ENCODE results near the gene NTRK3.

NTRK3 gene

GRCh38 chr15:88202231-88202630 is 54.3 kb downstream of the NTRK3 start:
- Histone ChIP-seq H3K4me3 (ENCODE audit: low read depth, low read length) (no peak overlapping the region), H3K27me3 (ENCODE audit: control insufficient read depth, insufficient read depth, low read length) (no peaks in the 10 kb centered on the region), H3K4me1 (ENCODE audit: control insufficient read depth, insufficient read depth, low read length) (no peaks in the 10 kb centered on the region), H3K27ac (ENCODE audit: low read depth, low read length) (no peak overlapping the region), H3K9me3 (ENCODE audit: control insufficient read depth, insufficient read depth, low read length) (no peaks in the 10 kb centered on the region), H3K36me3 (ENCODE audit: control insufficient read depth, insufficient read depth, low read length) (no peaks in the 10 kb centered on the region), H3K9ac (ENCODE audit: low read depth, low read length) (no peak overlapping the region)

- Histone ChIP-seq H3K9ac (ENCODE audit: low read depth, low read length) (no peak overlapping the region), H3K27me3 (ENCODE audit: control insufficient read depth, insufficient read depth, low read length) (no peaks in the 10 kb centered on the region), H3K4me3 (ENCODE audit: low read depth, low read length) (no peak overlapping the region), H3K36me3 (ENCODE audit: control insufficient read depth, insufficient read depth, low read length) (no peaks in the 10 kb centered on the region), H3K9me3 (ENCODE audit: control insufficient read depth, insufficient read depth, low read length) (no peaks in the 10 kb centered on the region), H3K27ac (ENCODE audit: low read depth, low read length) (no peak overlapping the region), H3K4me1 (ENCODE audit: control insufficient read depth, insufficient read depth, low read length) (no peaks in the 10 kb centered on the region)
These were observed 55.3 kb downstream of the NTRK3 start for GRCh38 chr15:88201207-88201606.

DNA sequence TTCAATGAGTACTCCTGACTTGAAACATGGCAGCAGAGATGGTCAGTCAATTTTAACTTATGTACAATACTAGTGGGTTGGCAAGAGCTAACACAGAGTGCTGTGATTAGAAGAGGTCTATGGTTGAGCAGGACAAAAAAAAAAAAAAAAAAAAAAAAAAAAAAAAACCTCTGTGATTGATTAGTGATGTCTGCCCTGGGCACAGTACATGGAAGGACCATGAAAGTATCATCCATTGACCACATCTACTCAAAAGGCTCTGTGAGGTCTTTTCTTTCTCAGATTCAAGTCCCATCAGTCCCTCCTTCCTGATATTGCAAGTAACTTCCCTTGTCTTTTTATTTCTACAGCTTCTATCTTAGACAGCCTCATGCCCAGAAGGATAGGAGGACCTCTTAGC is 59.6 kb downstream of the NTRK3 start:
- Histone ChIP-seq H3K4me3 (ENCODE audit: low read depth, low read length) (no peak overlapping the region), H3K9ac (ENCODE audit: low read depth, low read length) (no peak overlapping the region), H3K27ac (ENCODE audit: low read depth, low read length) (no peak overlapping the region), H3K27me3 (ENCODE audit: control insufficient read depth, insufficient read depth, low read length) (no peaks in the 10 kb centered on the region), H3K36me3 (ENCODE audit: control insufficient read depth, insufficient read depth, low read length) (no peaks in the 10 kb centered on the region), H3K4me1 (ENCODE audit: control insufficient read depth, insufficient read depth, low read length) (no peaks in the 10 kb centered on the region), H3K9me3 (ENCODE audit: control insufficient read depth, insufficient read depth, low read length) (no peaks in the 10 kb centered on the region)

GRCh38 chr15:88194162-88194561 is 62.4 kb downstream of the NTRK3 start:
- H3K4me1 ChIP-seq (ENCODE audit: control insufficient read depth, insufficient read depth, low read length) = no peaks in the 10 kb centered on the region
- H3K27me3 ChIP-seq (ENCODE audit: control insufficient read depth, insufficient read depth, low read length) = no peaks in the 10 kb centered on the region
- H3K9me3 ChIP-seq (ENCODE audit: control insufficient read depth, insufficient read depth, low read length) = no peaks in the 10 kb centered on the region
- H3K36me3 ChIP-seq (ENCODE audit: control insufficient read depth, insufficient read depth, low read length) = no peaks in the 10 kb centered on the region
- H3K9ac ChIP-seq (ENCODE audit: low read depth, low read length) = no peak overlapping the region
- no peak overlapping the region for H3K27ac ChIP-seq (ENCODE audit: low read depth, low read length)
- no peak overlapping the region for H3K4me3 ChIP-seq (ENCODE audit: low read depth, low read length)

GRCh38 chr15:88193415-88193814 is 63.1 kb downstream of the NTRK3 start:
- Histone ChIP-seq H3K4me3 (ENCODE audit: low read depth, low read length) (no peak overlapping the region), H3K27ac (ENCODE audit: low read depth, low read length) (no peak overlapping the region), H3K36me3 (ENCODE audit: control insufficient read depth, insufficient read depth, low read length) (no peaks in the 10 kb centered on the region), H3K9me3 (ENCODE audit: control insufficient read depth, insufficient read depth, low read length) (no peaks in the 10 kb centered on the region), H3K4me1 (ENCODE audit: control insufficient read depth, insufficient read depth, low read length) (no peaks in the 10 kb centered on the region), H3K9ac (ENCODE audit: low read depth, low read length) (no peak overlapping the region), H3K27me3 (ENCODE audit: control insufficient read depth, insufficient read depth, low read length) (no peaks in the 10 kb centered on the region)

- Histone ChIP-seq H3K4me1 (ENCODE audit: control insufficient read depth, insufficient read depth, low read length) (no peaks in the 10 kb centered on the region), H3K9me3 (ENCODE audit: control insufficient read depth, insufficient read depth, low read length) (no peaks in the 10 kb centered on the region), H3K27ac (ENCODE audit: low read depth, low read length) (no peak overlapping the region), H3K4me3 (ENCODE audit: low read depth, low read length) (no peak overlapping the region), H3K27me3 (ENCODE audit: control insufficient read depth, insufficient read depth, low read length) (no peaks in the 10 kb centered on the region), H3K9ac (ENCODE audit: low read depth, low read length) (no peak overlapping the region), H3K36me3 (ENCODE audit: control insufficient read depth, insufficient read depth, low read length) (no peaks in the 10 kb centered on the region)
These were observed 64.8 kb downstream of the NTRK3 start for GRCh38 chr15:88191812-88192165.

DNA sequence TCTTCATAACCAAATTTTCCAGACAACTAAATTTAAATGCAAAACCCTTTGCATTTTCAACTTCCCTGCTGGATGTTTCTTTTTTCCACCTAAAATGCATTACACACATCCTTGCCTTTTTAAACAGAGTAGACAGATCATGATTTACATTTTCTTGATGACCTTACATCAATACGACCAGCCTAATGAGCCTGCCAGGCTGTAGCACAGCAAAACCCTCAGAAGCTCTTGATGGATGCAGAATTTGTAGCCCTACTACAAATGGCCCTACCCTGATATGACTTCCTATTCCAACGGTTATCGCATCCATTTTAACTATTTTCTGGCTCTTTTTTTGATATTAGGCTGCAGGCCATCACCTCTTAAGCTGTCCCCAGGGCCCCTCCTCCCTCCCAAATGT is 66.3 kb downstream of the NTRK3 start:
- no peaks in the 10 kb centered on the region for H3K4me1 ChIP-seq (ENCODE audit: control insufficient read depth, insufficient read depth, low read length)

GRCh38 chr15:88188300-88188699 is 68.2 kb downstream of the NTRK3 start:
- H3K4me1 ChIP-seq (ENCODE audit: control insufficient read depth, insufficient read depth, low read length) = no peaks in the 10 kb centered on the region
- H3K9me3 ChIP-seq (ENCODE audit: control insufficient read depth, insufficient read depth, low read length) = no peaks in the 10 kb centered on the region
- no peaks in the 10 kb centered on the region for H3K27me3 ChIP-seq (ENCODE audit: control insufficient read depth, insufficient read depth, low read length)

More for the DNA sequence above, 66.3 kb downstream of the NTRK3 start:
- Histone ChIP-seq H3K27ac (ENCODE audit: low read depth, low read length) (no peak overlapping the region), H3K4me3 (ENCODE audit: low read depth, low read length) (no peak overlapping the region), H3K27me3 (ENCODE audit: control insufficient read depth, insufficient read depth, low read length) (no peaks in the 10 kb centered on the region), H3K36me3 (ENCODE audit: control insufficient read depth, insufficient read depth, low read length) (no peaks in the 10 kb centered on the region), H3K9ac (ENCODE audit: low read depth, low read length) (no peak overlapping the region), H3K9me3 (ENCODE audit: control insufficient read depth, insufficient read depth, low read length) (no peaks in the 10 kb centered on the region)

GRCh38 chr15:88187195-88187594 is 69.3 kb downstream of the NTRK3 start:
- Histone ChIP-seq H3K9ac (ENCODE audit: low read depth, low read length) (no peak overlapping the region), H3K4me3 (ENCODE audit: low read depth, low read length) (no peak overlapping the region), H3K27ac (ENCODE audit: low read depth, low read length) (no peak overlapping the region), H3K4me1 (ENCODE audit: control insufficient read depth, insufficient read depth, low read length) (no peaks in the 10 kb centered on the region), H3K9me3 (ENCODE audit: control insufficient read depth, insufficient read depth, low read length) (no peaks in the 10 kb centered on the region), H3K36me3 (ENCODE audit: control insufficient read depth, insufficient read depth, low read length) (no peaks in the 10 kb centered on the region), H3K27me3 (ENCODE audit: control insufficient read depth, insufficient read depth, low read length) (no peaks in the 10 kb centered on the region)

More at GRCh38 chr15:88188300-88188699, 68.2 kb downstream of the NTRK3 start:
- Histone ChIP-seq H3K27ac (ENCODE audit: low read depth, low read length) (no peak overlapping the region), H3K9ac (ENCODE audit: low read depth, low read length) (no peak overlapping the region), H3K4me3 (ENCODE audit: low read depth, low read length) (no peak overlapping the region), H3K36me3 (ENCODE audit: control insufficient read depth, insufficient read depth, low read length) (no peaks in the 10 kb centered on the region)

DNA sequence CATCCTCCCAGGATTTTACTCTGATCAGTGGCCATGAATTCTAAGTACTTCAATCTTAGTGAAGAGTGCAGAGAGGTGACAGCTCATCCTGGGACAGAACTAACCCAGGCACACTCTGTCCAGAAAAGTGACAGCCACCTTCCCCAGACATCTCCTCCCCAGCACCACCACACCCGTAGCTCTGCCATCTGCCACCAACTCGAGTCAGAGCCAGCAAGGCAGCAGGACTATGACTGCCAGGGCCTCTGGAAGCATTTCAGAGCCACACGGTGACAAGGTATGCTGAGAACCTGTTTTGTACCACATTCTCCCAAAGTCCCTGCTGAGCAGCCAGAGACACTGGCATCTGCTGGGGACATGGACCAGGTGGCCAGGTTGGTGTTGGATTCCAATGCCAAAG is 71.0 kb downstream of the NTRK3 start:
- H3K27ac ChIP-seq (ENCODE audit: low read depth, low read length) = no peak overlapping the region
- H3K36me3 ChIP-seq (ENCODE audit: control insufficient read depth, insufficient read depth, low read length) = no peaks in the 10 kb centered on the region
- no peaks in the 10 kb centered on the region for H3K4me1 ChIP-seq (ENCODE audit: control insufficient read depth, insufficient read depth, low read length)
- no peaks in the 10 kb centered on the region for H3K27me3 ChIP-seq (ENCODE audit: control insufficient read depth, insufficient read depth, low read length)
- no peaks in the 10 kb centered on the region for H3K9me3 ChIP-seq (ENCODE audit: control insufficient read depth, insufficient read depth, low read length)
- H3K9ac ChIP-seq (ENCODE audit: low read depth, low read length) = no peak overlapping the region
- H3K4me3 ChIP-seq (ENCODE audit: low read depth, low read length) = no peak overlapping the region

- Histone ChIP-seq H3K27ac (ENCODE audit: low read depth, low read length) (no peak overlapping the region), H3K9me3 (ENCODE audit: control insufficient read depth, insufficient read depth, low read length) (no peaks in the 10 kb centered on the region), H3K4me3 (ENCODE audit: low read depth, low read length) (no peak overlapping the region), H3K27me3 (ENCODE audit: control insufficient read depth, insufficient read depth, low read length) (no peaks in the 10 kb centered on the region), H3K9ac (ENCODE audit: low read depth, low read length) (no peak overlapping the region), H3K4me1 (ENCODE audit: control insufficient read depth, insufficient read depth, low read length) (no peaks in the 10 kb centered on the region), H3K36me3 (ENCODE audit: control insufficient read depth, insufficient read depth, low read length) (no peaks in the 10 kb centered on the region)
These were observed 74.9 kb downstream of the NTRK3 start for GRCh38 chr15:88181613-88182012.

GRCh38 chr15:88179562-88179961 is 77.0 kb downstream of the NTRK3 start:
- H3K4me1 ChIP-seq (ENCODE audit: control insufficient read depth, insufficient read depth, low read length) = no peaks in the 10 kb centered on the region
- H3K27ac ChIP-seq (ENCODE audit: low read depth, low read length) = no peak overlapping the region
- no peak overlapping the region for H3K9ac ChIP-seq (ENCODE audit: low read depth, low read length)
- no peaks in the 10 kb centered on the region for H3K27me3 ChIP-seq (ENCODE audit: control insufficient read depth, insufficient read depth, low read length)
- H3K9me3 ChIP-seq (ENCODE audit: control insufficient read depth, insufficient read depth, low read length) = no peaks in the 10 kb centered on the region
- H3K36me3 ChIP-seq (ENCODE audit: control insufficient read depth, insufficient read depth, low read length) = no peaks in the 10 kb centered on the region
- H3K4me3 ChIP-seq (ENCODE audit: low read depth, low read length) = no peak overlapping the region

Data from HUES48 (cell line).